ENCODE results near the gene CHAC2.

GRCh38 chr2:53785366-53785765 lies 17.8 kb downstream of the CHAC2 start:
- TF ChIP-seq EZH2phosphoT487 (IDR thresholded peaks at IDR 0.05; ENCODE audit: unreplicated experiment) (no peak), CREB1 (CRISPR knock-in tag; IDR thresholded peaks at IDR 0.05; ENCODE audit: low read depth) (no peak), CTCF (conservative IDR thresholded peaks at IDR 0.05; ENCODE audit: low read depth in 2 of 2) (no peak), POLR2AphosphoS5 (IDR thresholded peaks at IDR 0.05; ENCODE audit: low read depth) (no peak), REST (IDR thresholded peaks at IDR 0.05; ENCODE audit: unreplicated experiment) (no peak), EZH2 (IDR thresholded peaks at IDR 0.05; ENCODE audit: low read depth, unreplicated experiment) (no peak), STAT1 (IDR thresholded peaks at IDR 0.05; ENCODE audit: unreplicated experiment) (no peak)
